Measurements from ENCODE around the gene RMRP. TPM values are rescaled to one million over a fixed set of nuclear protein-coding genes. Genes with fewer than 3 reads are reported as not detected.

Gene RMRP
- total RNA-seq, 1 donor, result 30,763 TPM

DNA sequence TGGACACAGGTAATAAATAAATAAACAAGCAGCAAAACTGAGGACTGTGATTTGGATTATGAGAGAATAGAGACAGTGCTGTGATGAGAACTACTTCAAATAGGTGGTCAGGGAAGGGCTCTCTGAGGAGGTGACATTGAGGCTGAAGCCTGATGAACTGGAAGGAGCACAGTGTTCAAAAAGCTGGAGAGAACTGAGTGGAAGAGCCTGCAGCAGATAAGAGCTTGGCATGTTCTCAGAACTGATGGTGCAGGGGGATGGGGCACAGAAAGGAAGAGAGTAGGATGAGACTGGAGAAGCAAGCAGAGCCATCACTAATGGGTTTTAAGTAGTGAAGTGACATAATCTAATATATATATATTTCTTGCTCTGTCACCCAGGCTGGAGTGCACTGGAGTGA is 43.1 kb upstream of the RMRP start:
- H3K4me3 ChIP-seq (ENCODE audit: low read depth, low read length), result no peak overlapping the region
- no peak for DNase-seq (ENCODE audit: low read depth)
- TF ChIP-seq, protein P1, sequence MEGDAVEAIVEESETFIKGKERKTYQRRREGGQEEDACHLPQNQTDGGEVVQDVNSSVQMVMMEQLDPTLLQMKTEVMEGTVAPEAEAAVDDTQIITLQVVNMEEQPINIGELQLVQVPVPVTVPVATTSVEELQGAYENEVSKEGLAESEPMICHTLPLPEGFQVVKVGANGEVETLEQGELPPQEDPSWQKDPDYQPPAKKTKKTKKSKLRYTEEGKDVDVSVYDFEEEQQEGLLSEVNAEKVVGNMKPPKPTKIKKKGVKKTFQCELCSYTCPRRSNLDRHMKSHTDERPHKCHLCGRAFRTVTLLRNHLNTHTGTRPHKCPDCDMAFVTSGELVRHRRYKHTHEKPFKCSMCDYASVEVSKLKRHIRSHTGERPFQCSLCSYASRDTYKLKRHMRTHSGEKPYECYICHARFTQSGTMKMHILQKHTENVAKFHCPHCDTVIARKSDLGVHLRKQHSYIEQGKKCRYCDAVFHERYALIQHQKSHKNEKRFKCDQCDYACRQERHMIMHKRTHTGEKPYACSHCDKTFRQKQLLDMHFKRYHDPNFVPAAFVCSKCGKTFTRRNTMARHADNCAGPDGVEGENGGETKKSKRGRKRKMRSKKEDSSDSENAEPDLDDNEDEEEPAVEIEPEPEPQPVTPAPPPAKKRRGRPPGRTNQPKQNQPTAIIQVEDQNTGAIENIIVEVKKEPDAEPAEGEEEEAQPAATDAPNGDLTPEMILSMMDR (IDR thresholded peaks at IDR 0.05; ENCODE audit: insufficient read depth, low read length), result no peak

GRCh38 chr9:35700031-35700430 is 42.2 kb upstream of the RMRP start:
- DNase-seq (ENCODE audit: low read depth), result no peak
- H3K4me3 ChIP-seq (ENCODE audit: low read depth, low read length), result no peak overlapping the region
- TF ChIP-seq, protein P1 (IDR thresholded peaks at IDR 0.05; ENCODE audit: insufficient read depth, low read length), result no peak

DNA sequence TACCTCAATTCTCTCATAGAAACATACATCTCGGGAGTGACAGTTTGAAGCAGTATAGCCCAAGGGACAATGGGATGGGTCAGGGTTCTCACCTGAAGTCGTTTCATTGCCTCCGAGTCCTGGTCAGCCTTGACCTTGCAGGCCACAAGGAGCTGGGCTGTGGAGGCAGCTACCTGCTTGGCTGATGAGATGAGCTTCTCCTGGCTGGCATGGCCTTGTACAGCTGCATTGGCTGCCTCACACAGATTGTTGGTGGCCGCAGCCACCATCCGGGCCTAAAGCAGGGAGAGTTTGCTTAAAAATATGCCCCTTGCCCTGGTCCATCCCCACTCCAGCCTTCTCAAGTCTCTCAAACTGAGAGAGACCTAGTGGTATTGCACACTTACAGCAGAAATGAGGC is 40.4 kb upstream of the RMRP start:
- no peak for DNase-seq (ENCODE audit: low read depth)
- TF ChIP-seq, protein P1 (IDR thresholded peaks at IDR 0.05; ENCODE audit: insufficient read depth, low read length), result no peak
- no peak overlapping the region for H3K4me3 ChIP-seq (ENCODE audit: low read depth, low read length)

- TF ChIP-seq, protein P1 (IDR thresholded peaks at IDR 0.05; ENCODE audit: insufficient read depth, low read length), result no peak
- no peak overlapping the region for H3K4me3 ChIP-seq (ENCODE audit: low read depth, low read length)
- DNase-seq (ENCODE audit: low read depth), result no peak
Observed at GRCh38 chr9:35697486-35697885, 39.7 kb upstream of the RMRP start.

GRCh38 chr9:35696520-35697215 is 38.8 kb upstream of the RMRP start:
- TF ChIP-seq, protein P1 (IDR thresholded peaks at IDR 0.05; ENCODE audit: insufficient read depth, low read length), result peak; percentile 95

DNA sequence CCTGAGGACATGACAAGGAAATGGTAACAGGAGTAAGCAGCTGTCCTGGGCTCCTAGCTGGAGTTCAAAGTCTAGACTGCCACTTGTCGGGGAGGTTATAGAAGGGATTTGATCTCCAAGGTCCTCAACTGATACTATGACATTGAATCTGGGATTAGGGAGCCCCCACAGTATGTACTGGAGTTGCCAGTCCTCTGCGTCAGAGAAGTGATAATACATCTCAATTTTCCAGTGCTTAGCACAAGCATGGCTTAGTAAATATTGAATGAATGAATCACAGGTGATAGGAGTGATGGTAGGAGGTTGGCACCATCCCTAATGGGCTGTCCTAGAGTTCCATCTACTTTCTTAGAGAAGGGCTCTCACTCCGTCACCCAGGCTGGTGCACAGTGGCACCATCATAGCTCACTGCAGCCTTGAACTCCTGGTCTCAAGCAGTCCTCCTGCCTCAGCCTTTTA is 38.2 kb upstream of the RMRP start:
- H3K4me3 ChIP-seq (ENCODE audit: low read depth, low read length), result no peak overlapping the region
- TF ChIP-seq, protein P1 (IDR thresholded peaks at IDR 0.05; ENCODE audit: insufficient read depth, low read length), result no peak
- no peak for DNase-seq (ENCODE audit: low read depth)

More at GRCh38 chr9:35696520-35697215, 38.8 kb upstream of the RMRP start:
- DNase-seq (ENCODE audit: low read depth), result peak; percentile 56
- H3K4me3 ChIP-seq (ENCODE audit: low read depth, low read length), result no peak overlapping the region

Data from fibroblast of the aortic adventitia (primary cell).